Prostate gland (tissue), 2 donors: ENCODE results near the gene OMG.

Experiments used
- CTCF ChIP-seq, 4 experiments: fragments of 200-600 bp in 2 of 4; fragments of 450-650 bp in 2 of 4; sonication (generic) in 2 of 4; IDR thresholded peaks; 1 replicate in 3 of 4; 2 replicates in 1 of 4; pipeline ENCODE4 v1.5.1; 2016 to 2019; ENCODE audit warnings: antibody characterized with exemption in 4 of 4, mild to moderate bottlenecking in 2 of 4, moderate library complexity in 2 of 4
- POLR2A ChIP-seq: fragments of 450-650 bp; IDR thresholded peaks from one replicate; pipeline ENCODE4 v1.6.1; 2016; ENCODE audit warnings: antibody characterized with exemption, mild to moderate bottlenecking
- POLR2AphosphoS5 ChIP-seq: sonication (generic); formaldehyde crosslinking; IDR thresholded peaks from one replicate; pipeline ENCODE4 v1.6.1; 2017; ENCODE audit warnings: antibody characterized with exemption

- TF ChIP-seq POLR2A (no peak), CTCF (IDR thresholded peaks at IDR 0.05) (no peak), POLR2AphosphoS5 (no peak)
Measured at GRCh38 chr17:31318851-31319661, 22.0 kb upstream of the OMG start.
